Natural killer cell (primary cell): ENCODE data around the gene PCSK5. TPM values are rescaled to one million over a fixed set of nuclear protein-coding genes. Genes with fewer than 3 reads are reported as not detected.

Experiments used
- ATAC-seq, 3 donors: fragments of 150-1000 bp in 2 of 3; fragments of 200-7000 bp in 1 of 3; cut with Tn5 transposase; 1 replicate in 1 of 3; 2 replicates in 2 of 3; pipeline ENCODE4 v1.10.0; 2021; ENCODE audit warnings: mild to moderate bottlenecking in 2 of 3, moderate library complexity in 2 of 3
- DNase-seq, 2 donors: peaks; one replicate each; pipeline versions ENCODE4 v3.0.0 to v3.0.0-alpha.2; 2013 to 2021; ENCODE audit warnings: mixed read lengths in 1 of 2
- H3K27ac ChIP-seq: one replicate; pipeline ENCODE4 v1.5.1; 2013; ENCODE audit warnings: mild to moderate bottlenecking, low read length
- H3K27me3 ChIP-seq: one replicate; pipeline ENCODE4 v1.6.1; 2013; ENCODE audit warnings: low read length; ENCODE audit not compliant: control insufficient read depth, insufficient read depth
- H3K36me3 ChIP-seq: one replicate; pipeline ENCODE4 v1.6.1; 2013; ENCODE audit warnings: low read length; ENCODE audit not compliant: control insufficient read depth, insufficient read depth
- H3K4me1 ChIP-seq: one replicate; pipeline ENCODE4 v1.6.1; 2013; ENCODE audit warnings: low read length; ENCODE audit not compliant: control insufficient read depth, insufficient read depth
- H3K4me3 ChIP-seq: one replicate; pipeline ENCODE4 v1.5.1; 2013; ENCODE audit warnings: low read length
- H3K9me3 ChIP-seq: one replicate; pipeline ENCODE4 v1.6.1; 2013; ENCODE audit warnings: low read length; ENCODE audit not compliant: control insufficient read depth, insufficient read depth
- H3K27ac Mint-ChIP-seq, 2 donors: one replicate each; pipeline ENCODE4 v1.8.0; 2022; ENCODE audit warnings: mild to moderate bottlenecking in 2 of 2, mixed read lengths in 2 of 2, moderate library complexity in 1 of 2
- H3K27me3 Mint-ChIP-seq, 2 donors: one replicate each; pipeline ENCODE4 v1.8.0; 2022; ENCODE audit warnings: low read depth in 2 of 2, mixed read lengths in 2 of 2
- H3K36me3 Mint-ChIP-seq: one replicate; pipeline ENCODE4 v1.8.0; 2022; ENCODE audit warnings: mixed read lengths
- H3K4me1 Mint-ChIP-seq, 2 donors: one replicate each; pipeline ENCODE4 v1.8.0; 2022; ENCODE audit warnings: mixed read lengths in 2 of 2
- H3K4me3 Mint-ChIP-seq: one replicate; pipeline ENCODE4 v1.8.0; 2022; ENCODE audit warnings: mild to moderate bottlenecking, moderate library complexity, mixed read lengths
- H3K9me3 Mint-ChIP-seq, 2 donors: one replicate each; pipeline ENCODE4 v1.8.0; 2022; ENCODE audit warnings: mixed read lengths in 2 of 2
- CTCF ChIP-seq: fragments of 200-600 bp; IDR thresholded peaks from one replicate; pipeline ENCODE4 v1.8.0; 2022; ENCODE audit warnings: antibody characterized with exemption
- WGBS: methylation state at CpG from one replicate; pipeline ENCODE4 v1.1.7; 2013; ENCODE audit warnings: missing lambda C conversion rate; ENCODE audit not compliant: insufficient coverage; 5-methylcytosine and 5-hydroxymethylcytosine counted together
- intact Hi-C: fragments of 100-400 bp; cut with micrococcal nuclease; formaldehyde crosslinking; loops from one replicate; pipeline ENCODE4 v1.14.2; 2022
- total RNA-seq, 4 donors: library from RNA; stranded (reverse); fragments of 120-200 nt in 1 of 4; gene quantifications; one replicate each; pipeline versions ENCODE4 v1.2.3 to v1.2.4, GENCODE V29; 2013 to 2022

Gene PCSK5
- total RNA-seq, 3 donors from 2014 or later (not counting 1 experiment from before 2014, with no cell fraction given): 2.4 to 13.2 (median 5.7) TPM

DNA sequence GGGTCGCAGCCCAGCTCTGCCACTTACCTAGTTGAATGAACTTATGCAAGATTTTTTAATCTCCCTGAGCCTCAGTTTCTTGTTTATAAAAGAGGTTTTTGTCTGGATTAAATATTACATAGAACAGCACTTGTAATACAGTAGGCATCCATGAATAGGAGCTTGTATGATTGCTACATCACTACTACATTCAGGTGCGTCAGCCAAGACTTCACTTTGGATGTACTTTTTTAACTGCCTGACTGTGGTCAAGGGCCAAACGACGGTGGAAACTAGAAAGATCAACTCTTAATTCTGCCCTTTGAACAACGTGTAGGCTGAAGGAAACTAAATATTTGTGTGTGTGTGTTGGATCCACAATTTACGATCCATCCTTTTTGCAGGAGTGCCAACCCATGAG is 330.9 kb downstream of the PCSK5 start:
- Histone ChIP-seq H3K4me3 (no peak overlapping the region), H3K36me3 (no peaks in the 10 kb centered on the region), H3K27ac (no peak overlapping the region), H3K9me3 (no peaks in the 10 kb centered on the region), H3K4me1 (no peaks in the 10 kb centered on the region), H3K27me3 (no peaks in the 10 kb centered on the region)
- no peaks in the 10 kb centered on the region for H3K9me3 Mint-ChIP-seq
- H3K27me3 Mint-ChIP-seq: peaks cover 6 to 7% of the 10 kb centered on the region in 2 donors
- no peaks in the 10 kb centered on the region for H3K36me3 Mint-ChIP-seq
- intact Hi-C loops: no loop called here
- H3K27ac Mint-ChIP-seq: no peak overlapping the region
- H3K4me1 Mint-ChIP-seq: no peaks in the 10 kb centered on the region
- 81% methylated on average over 6 of the region's 6 CpGs for WGBS
- no peak overlapping the region for H3K4me3 Mint-ChIP-seq
- ATAC-seq (no peak), DNase-seq (no peak)
- no peak for TF ChIP-seq CTCF

- WGBS: 86% methylated on average over 3 of the region's 3 CpGs
- Histone ChIP-seq H3K36me3 (no peaks in the 10 kb centered on the region), H3K9me3 (no peaks in the 10 kb centered on the region), H3K27ac (no peak overlapping the region), H3K4me1 (no peaks in the 10 kb centered on the region), H3K4me3 (no peak overlapping the region), H3K27me3 (no peaks in the 10 kb centered on the region)
- Mint-ChIP-seq H3K9me3 (no peaks in the 10 kb centered on the region), H3K4me1 (no peaks in the 10 kb centered on the region), H3K4me3 (no peak overlapping the region), H3K27me3 (peaks cover 6 to 7% of the 10 kb centered on the region in 2 donors), H3K36me3 (no peaks in the 10 kb centered on the region), H3K27ac (no peak overlapping the region)
- DNase-seq (no peak), ATAC-seq (no peak)
- intact Hi-C loops: no loop called here
- TF ChIP-seq CTCF: no peak
These were observed 333.4 kb downstream of the PCSK5 start for GRCh38 chr9:76223749-76224340.

GRCh38 chr9:76227156-76227555 is 336.7 kb downstream of the PCSK5 start:
- H3K36me3 Mint-ChIP-seq: no peaks in the 10 kb centered on the region
- no peaks in the 10 kb centered on the region for H3K9me3 ChIP-seq
- H3K27me3 ChIP-seq: no peaks in the 10 kb centered on the region
- H3K27ac Mint-ChIP-seq: no peak overlapping the region
- H3K9me3 Mint-ChIP-seq: no peaks in the 10 kb centered on the region
- WGBS: 92% methylated on average over 1 of the region's 2 CpGs
- no peak for ATAC-seq
- intact Hi-C loops: no loop called here
- H3K4me1 Mint-ChIP-seq: no peaks in the 10 kb centered on the region
- H3K4me3 ChIP-seq: no peak overlapping the region
- no peak for TF ChIP-seq CTCF
- no peak for DNase-seq
- H3K4me1 ChIP-seq: no peaks in the 10 kb centered on the region
- peaks cover 6 to 7% of the 10 kb centered on the region in 2 donors for H3K27me3 Mint-ChIP-seq
- H3K36me3 ChIP-seq: no peaks in the 10 kb centered on the region
- H3K27ac ChIP-seq: no peak overlapping the region
- H3K4me3 Mint-ChIP-seq: no peak overlapping the region

GRCh38 chr9:76231001-76231400 is 340.5 kb downstream of the PCSK5 start:
- DNase-seq (no peak), ATAC-seq (no peak)
- H3K4me1 ChIP-seq: no peaks in the 10 kb centered on the region
- Mint-ChIP-seq H3K4me3 (no peak overlapping the region), H3K27ac (no peak overlapping the region), H3K4me1 (no peaks in the 10 kb centered on the region), H3K36me3 (no peaks in the 10 kb centered on the region), H3K9me3 (no peaks in the 10 kb centered on the region), H3K27me3 (no peaks in the 10 kb centered on the region)
- no peak overlapping the region for H3K4me3 ChIP-seq
- H3K27me3 ChIP-seq: no peaks in the 10 kb centered on the region
- 87% methylated on average over 4 of the region's 5 CpGs for WGBS
- intact Hi-C loops: no loop called here
- no peak overlapping the region for H3K27ac ChIP-seq
- TF ChIP-seq CTCF: no peak
- no peaks in the 10 kb centered on the region for H3K36me3 ChIP-seq
- no peaks in the 10 kb centered on the region for H3K9me3 ChIP-seq
